ENCODE data around the gene CDK18. TPM values are rescaled to one million over a fixed set of nuclear protein-coding genes. Genes with fewer than 3 reads are reported as not detected.

Gene CDK18
- total RNA-seq (1 to 10 TPM; 1.4 to 1.6 TPM), polyA plus RNA-seq (0.43 TPM)

DNA sequence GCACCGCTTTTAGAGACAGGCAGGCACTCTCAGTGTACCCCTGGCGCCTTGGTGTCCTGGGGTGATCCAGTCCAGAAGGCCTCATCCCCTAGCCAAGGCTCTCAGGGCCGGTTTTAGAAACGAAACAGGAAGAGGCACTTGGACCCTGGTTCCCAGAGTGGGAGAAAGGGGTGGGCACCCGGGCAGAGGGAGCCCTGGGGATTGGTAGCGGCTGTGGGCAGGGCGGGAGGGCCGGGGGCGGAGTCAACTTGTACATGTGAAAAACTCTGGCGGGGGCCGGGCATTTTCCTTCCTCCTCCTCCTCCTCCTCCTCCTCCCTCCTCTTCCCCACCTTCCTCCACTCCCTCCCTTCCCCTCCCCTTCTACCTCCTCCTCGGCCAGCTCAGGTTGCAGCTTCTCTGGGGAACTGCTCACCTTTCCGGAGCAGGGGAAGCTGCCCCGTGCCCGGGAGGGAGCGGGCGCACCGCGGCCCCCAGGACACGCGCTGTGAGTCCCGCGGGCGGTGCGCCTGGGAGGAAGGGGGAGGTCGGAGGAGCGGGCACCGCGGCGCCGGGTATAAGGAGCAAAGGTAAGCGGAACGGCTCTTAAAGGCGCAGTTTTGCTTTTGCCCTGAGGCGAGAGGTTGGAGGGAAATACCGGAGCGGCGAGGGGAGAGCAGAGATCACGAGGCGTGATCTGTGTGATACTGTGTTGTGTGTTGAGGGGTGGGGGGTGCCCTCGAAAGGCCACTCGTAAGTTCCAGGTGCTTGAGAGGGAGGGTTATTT lies at the start of gene CDK18:
Gene CDK18, plus strand, starts transcription at position 359 of the 765 bp plus-strand sequence. CDS start 18,499 bp downstream, outside the sequence.
- H3K4me3 Mint-ChIP-seq = peak within 1 kb of the TSS; percentile 82 to 93 (median 87)
- peak within 1 kb of the TSS in 5 of 8 donors; percentile 39 to 92 (median 81) for H3K27ac Mint-ChIP-seq
- H3K36me3 Mint-ChIP-seq = no peaks in the 10 kb centered on the region
- H3K27me3 Mint-ChIP-seq = peaks cover 0 to 3% of the 10 kb centered on the region in 2 donors
- H3K9me3 Mint-ChIP-seq = no peaks in the 10 kb centered on the region
- ChIA-PET POLR2A (no interaction called here), CTCF (interaction anchor here (1.4 kb wide), 1 partner anchor 20 kb away, joined by 6 read pairs; no protein-coding TSS in a partner anchor)
- Histone ChIP-seq H3K36me3 (ENCODE audit: insufficient read depth, low read length) (no peaks in the 10 kb centered on the region), H3K4me3 (ENCODE audit: low read length) (peak within 1 kb of the TSS; percentile 57), H3K27ac (ENCODE audit: low read depth, low read length) (no peak within 1 kb of the TSS), H3K9me3 (ENCODE audit: low read length) (no peaks in the 10 kb centered on the region), H3K4me1 (ENCODE audit: insufficient read depth, low read length) (peaks cover 10% of the 10 kb centered on the region), H3K27me3 (ENCODE audit: insufficient read depth, low read length, poor library complexity, severe bottlenecking) (no peaks in the 10 kb centered on the region)
- DNase-seq = peak; percentile 18 to 58 (median 28)
- H3K4me1 Mint-ChIP-seq = peaks cover 9 to 18% (median 13%) of the 10 kb centered on the region in 3 donors

GRCh38 chr1:205454903-205455335 lies 49.5 kb upstream of the CDK18 start:
- H3K27me3 Mint-ChIP-seq = peaks cover 45 to 73% of the 10 kb centered on the region in 2 donors
- Histone ChIP-seq H3K4me3 (ENCODE audit: low read length) (no peak overlapping the region), H3K4me1 (ENCODE audit: insufficient read depth, low read length) (peaks cover 16% of the 10 kb centered on the region), H3K36me3 (ENCODE audit: insufficient read depth, low read length) (no peaks in the 10 kb centered on the region), H3K9me3 (ENCODE audit: low read length) (no peaks in the 10 kb centered on the region), H3K27me3 (ENCODE audit: insufficient read depth, low read length, poor library complexity, severe bottlenecking) (peaks cover 41% of the 10 kb centered on the region), H3K27ac (ENCODE audit: low read depth, low read length) (no peak overlapping the region)
- peak overlapping the region in 1 of 8 donors; percentile 46 for H3K27ac Mint-ChIP-seq
- H3K4me1 Mint-ChIP-seq = peaks cover 17 to 24% (median 17%) of the 10 kb centered on the region in 3 donors
- ChIA-PET POLR2A (interaction anchor here (1.2 kb wide), 1 partner anchor 26 kb away, joined by 3 read pairs; no protein-coding TSS in a partner anchor), CTCF (interaction anchor here (1.1 to 4.8 kb wide), 3 partner anchors 10 to 70 kb away, joined by 3 to 24 read pairs (median 4); no protein-coding TSS in a partner anchor)
- DNase-seq = no peak
- no peaks in the 10 kb centered on the region for H3K36me3 Mint-ChIP-seq
- no peaks in the 10 kb centered on the region for H3K9me3 Mint-ChIP-seq
- peak overlapping the region in 2 of 7 donors; percentile 21 to 47 for H3K4me3 Mint-ChIP-seq

DNA sequence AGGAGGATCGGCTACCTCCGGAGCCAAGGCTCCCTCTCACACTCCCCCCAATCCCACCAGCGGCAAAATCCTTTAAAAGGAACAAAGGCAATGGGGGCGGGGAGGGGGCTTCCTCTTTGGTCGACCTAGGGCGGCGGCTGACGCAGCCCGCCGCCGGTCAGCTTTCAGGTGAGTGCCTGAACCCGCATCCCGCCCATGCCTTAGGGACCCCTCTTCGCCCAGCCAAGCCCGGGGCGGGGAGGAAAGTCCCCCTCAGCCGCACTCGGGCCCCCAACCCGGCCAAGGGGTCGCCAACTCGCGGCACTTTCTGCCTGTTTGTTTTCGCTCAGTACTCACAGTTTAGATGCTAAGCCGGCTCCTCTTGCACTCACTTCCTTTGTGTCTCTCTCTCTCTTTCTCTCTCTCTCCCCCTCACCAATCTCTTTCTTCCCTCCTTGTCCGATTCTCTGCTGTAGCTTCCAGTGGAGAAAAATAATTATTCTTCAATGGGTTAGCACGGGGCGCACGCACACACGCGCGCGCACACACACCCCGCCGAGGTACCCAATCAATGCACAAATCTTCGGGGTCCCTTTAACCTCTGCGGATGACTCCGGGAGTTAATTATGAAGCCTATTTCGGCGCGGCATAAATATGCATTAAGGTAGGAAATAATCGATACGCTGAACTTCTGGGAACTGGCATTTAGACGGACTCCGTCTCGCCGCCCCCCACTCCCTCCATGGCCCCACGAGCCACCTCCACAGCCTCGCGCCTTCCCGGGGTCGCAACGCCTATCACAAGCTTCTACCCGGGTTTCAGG lies 48.7 kb upstream of the CDK18 start, which contains the start of gene BLACAT1:
Gene BLACAT1, minus strand, starts transcription at position 465 of the 802 bp plus-strand sequence.
- Mint-ChIP-seq H3K27ac (peak within 1 kb of the TSS in 1 of 8 donors; percentile 52), H3K36me3 (no peaks in the 10 kb centered on the region), H3K4me1 (peaks cover 17 to 24% (median 17%) of the 10 kb centered on the region in 3 donors), H3K27me3 (peaks cover 45 to 72% of the 10 kb centered on the region in 2 donors), H3K4me3 (peak within 1 kb of the TSS; percentile 79 to 91 (median 85)), H3K9me3 (no peaks in the 10 kb centered on the region)
- H3K4me1 ChIP-seq (ENCODE audit: insufficient read depth, low read length) = peaks cover 16% of the 10 kb centered on the region
- H3K9me3 ChIP-seq (ENCODE audit: low read length) = no peaks in the 10 kb centered on the region
- DNase-seq = no peak
- peak within 1 kb of the TSS; percentile 39 for H3K4me3 ChIP-seq (ENCODE audit: low read length)
- no peak within 1 kb of the TSS for H3K27ac ChIP-seq (ENCODE audit: low read depth, low read length)
- POLR2A ChIA-PET = interaction anchor here (1.2 to 2.0 kb wide), 2 partner anchors 15 to 25 kb away, joined by 3 to 6 read pairs; no protein-coding TSS in a partner anchor
- no peaks in the 10 kb centered on the region for H3K36me3 ChIP-seq (ENCODE audit: insufficient read depth, low read length)
- H3K27me3 ChIP-seq (ENCODE audit: insufficient read depth, low read length, poor library complexity, severe bottlenecking) = peaks cover 41% of the 10 kb centered on the region
- CTCF ChIA-PET = interaction anchor here (1.3 to 4.8 kb wide), 4 partner anchors 10 to 102 kb away, joined by 3 to 24 read pairs (median 6); no protein-coding TSS in a partner anchor

GRCh38 chr1:205456383-205456867 lies 48.0 kb upstream of the CDK18 start:
- Histone ChIP-seq H3K4me3 (ENCODE audit: low read length) (peak overlapping the region; percentile 39), H3K27ac (ENCODE audit: low read depth, low read length) (no peak overlapping the region), H3K36me3 (ENCODE audit: insufficient read depth, low read length) (no peaks in the 10 kb centered on the region), H3K9me3 (ENCODE audit: low read length) (no peaks in the 10 kb centered on the region), H3K4me1 (ENCODE audit: insufficient read depth, low read length) (peaks cover 16% of the 10 kb centered on the region), H3K27me3 (ENCODE audit: insufficient read depth, low read length, poor library complexity, severe bottlenecking) (peaks cover 41% of the 10 kb centered on the region)
- H3K27ac Mint-ChIP-seq = no peak overlapping the region
- CTCF ChIA-PET = interaction anchor here (1.3 to 4.8 kb wide), 3 partner anchors 26 to 102 kb away, joined by 4 to 24 read pairs (median 8); no protein-coding TSS in a partner anchor
- H3K9me3 Mint-ChIP-seq = no peaks in the 10 kb centered on the region
- peaks cover 42 to 71% of the 10 kb centered on the region in 2 donors for H3K27me3 Mint-ChIP-seq
- H3K4me1 Mint-ChIP-seq = peaks cover 17 to 24% (median 17%) of the 10 kb centered on the region in 3 donors
- H3K4me3 Mint-ChIP-seq = peak overlapping the region; percentile 77 to 91 (median 85)
- H3K36me3 Mint-ChIP-seq = no peaks in the 10 kb centered on the region
- POLR2A ChIA-PET = interaction anchor here (2.0 kb wide), 1 partner anchor 16 kb away, joined by 6 read pairs; no protein-coding TSS in a partner anchor
- DNase-seq = no peak

DNA sequence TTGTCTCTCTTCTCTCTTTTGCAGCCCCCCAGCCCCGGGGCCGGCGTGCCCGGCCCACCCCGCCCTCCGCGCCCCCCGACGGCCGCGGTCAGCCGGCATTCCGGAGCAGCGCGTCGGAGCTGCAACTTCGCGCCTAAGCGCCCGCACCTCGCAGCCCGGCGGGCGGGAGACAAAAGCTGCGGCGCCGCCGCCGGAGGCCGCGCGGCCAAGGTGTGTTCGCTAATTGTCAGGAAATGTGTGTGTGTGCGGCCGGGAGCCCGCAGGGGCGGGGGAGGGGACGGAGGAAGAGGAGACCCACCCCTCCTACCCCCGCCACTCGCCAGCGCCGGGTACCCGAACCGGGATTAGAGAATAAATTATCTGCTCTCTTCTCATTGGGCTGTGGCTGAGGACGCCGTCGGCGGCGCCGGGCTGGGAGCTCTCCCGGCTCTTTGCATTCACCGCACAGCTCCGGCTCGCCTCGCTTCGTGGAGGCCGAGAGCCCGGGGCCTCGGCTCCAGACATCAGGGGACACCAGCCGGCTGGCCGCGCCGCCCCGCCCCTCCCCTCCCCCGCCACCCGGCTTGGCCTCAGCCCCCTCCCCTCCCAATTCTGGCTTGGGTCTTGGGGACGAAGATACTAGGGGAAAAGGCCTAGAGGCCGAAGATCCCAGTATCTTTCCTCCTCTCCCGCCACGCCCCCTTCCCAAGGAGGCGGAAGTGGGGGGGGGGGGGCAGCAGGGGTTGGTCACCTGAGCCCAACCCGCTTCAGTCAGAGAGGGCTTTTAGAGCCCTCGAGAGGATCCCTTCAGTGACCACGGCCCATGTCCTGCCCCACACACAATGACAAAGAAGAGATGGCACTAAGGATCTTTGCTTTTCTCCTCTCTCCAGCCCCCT lies 47.4 kb upstream of the CDK18 start:
- Mint-ChIP-seq H3K27me3 (peaks cover 41 to 66% of the 10 kb centered on the region in 2 donors), H3K9me3 (no peaks in the 10 kb centered on the region), H3K36me3 (no peaks in the 10 kb centered on the region), H3K4me3 (peak overlapping the region; percentile 77 to 91 (median 81)), H3K27ac (peak overlapping the region in 1 of 8 donors; percentile 31), H3K4me1 (peaks cover 17 to 24% (median 17%) of the 10 kb centered on the region in 3 donors)
- Histone ChIP-seq H3K4me1 (ENCODE audit: insufficient read depth, low read length) (peaks cover 16% of the 10 kb centered on the region), H3K9me3 (ENCODE audit: low read length) (no peaks in the 10 kb centered on the region), H3K27me3 (ENCODE audit: insufficient read depth, low read length, poor library complexity, severe bottlenecking) (peaks cover 41% of the 10 kb centered on the region), H3K36me3 (ENCODE audit: insufficient read depth, low read length) (no peaks in the 10 kb centered on the region), H3K4me3 (ENCODE audit: low read length) (no peak overlapping the region), H3K27ac (ENCODE audit: low read depth, low read length) (no peak overlapping the region)
- ChIA-PET CTCF (interaction anchor here (1.3 to 4.8 kb wide), 3 partner anchors 25 to 103 kb away, joined by 4 to 24 read pairs (median 8); no protein-coding TSS in a partner anchor), POLR2A (interaction anchor here (1.0 to 2.0 kb wide), 2 partner anchors 16 to 24 kb away, joined by 3 to 6 read pairs; no protein-coding TSS in a partner anchor)
- no peak for DNase-seq

GRCh38 chr1:205458777-205459566 lies 45.5 kb upstream of the CDK18 start:
- H3K9me3 ChIP-seq (ENCODE audit: low read length) = no peaks in the 10 kb centered on the region
- H3K27ac Mint-ChIP-seq = no peak overlapping the region
- peaks cover 16% of the 10 kb centered on the region for H3K4me1 ChIP-seq (ENCODE audit: insufficient read depth, low read length)
- POLR2A ChIA-PET = no interaction called here
- no peak overlapping the region for H3K27ac ChIP-seq (ENCODE audit: low read depth, low read length)
- peaks cover 31 to 50% of the 10 kb centered on the region in 2 donors for H3K27me3 Mint-ChIP-seq
- peaks cover 24% of the 10 kb centered on the region for H3K27me3 ChIP-seq (ENCODE audit: insufficient read depth, low read length, poor library complexity, severe bottlenecking)
- no peaks in the 10 kb centered on the region for H3K36me3 ChIP-seq (ENCODE audit: insufficient read depth, low read length)
- H3K4me3 ChIP-seq (ENCODE audit: low read length) = no peak overlapping the region
- H3K36me3 Mint-ChIP-seq = no peaks in the 10 kb centered on the region
- H3K9me3 Mint-ChIP-seq = no peaks in the 10 kb centered on the region
- H3K4me3 Mint-ChIP-seq = peak overlapping the region in 1 of 7 donors; percentile 62
- peaks cover 17 to 24% (median 17%) of the 10 kb centered on the region in 3 donors for H3K4me1 Mint-ChIP-seq
- peak in 1 of 5 donors; percentile 56 for DNase-seq
- CTCF ChIA-PET = interaction anchor here (4.8 kb wide), 1 partner anchor 26 kb away, joined by 24 read pairs; no protein-coding TSS in a partner anchor
